IMR-90 (cell line): ENCODE results near the gene DSG1. TPM values are rescaled to one million over a fixed set of nuclear protein-coding genes. Genes with fewer than 3 reads are reported as not detected.

Experiments used
- ATAC-seq: fragments of 200-7000 bp; cut with Tn5 transposase; 2 replicates; pipeline ENCODE4 v1.9.1; 2020; ENCODE audit warnings: low read depth, mild to moderate bottlenecking, moderate library complexity
- BruUV-seq: library from RNA; stranded (reverse); fragments of 400-500 nt; replicated peaks from 2 replicates; lab custom pipeline; 2021; lab: Mats Ljungman, UMichigan
- CTCF ChIA-PET: fragments of 300-600 bp; formaldehyde crosslinking; extraction: SDS; loops from one replicate; lab custom pipeline; 2021; ENCODE audit warnings: antibody characterized with exemption; lab: Yijun Ruan, JAX
- POLR2A ChIA-PET: fragments of 300-600 bp; sonication (Branson Sonifier 250); formaldehyde crosslinking; loops from one replicate; lab custom pipeline; 2022; ENCODE audit warnings: antibody characterized with exemption; ENCODE audit not compliant: unreplicated experiment; lab: Charles Lee
- DNase-seq: peaks from one replicate; pipeline ENCODE4 v3.0.0; 2013
- H2AFZ ChIP-seq: replicated peaks from 2 replicates; pipeline ENCODE3; 2013; ENCODE audit warnings: low read length, mild to moderate bottlenecking; ENCODE audit not compliant: poor library complexity
- H2AK5ac ChIP-seq: 2 replicates; pipeline ENCODE4 v1.6.1; 2013; ENCODE audit warnings: low read depth, low read length, inconsistent platforms
- H2AK9ac ChIP-seq: replicated peaks from 2 replicates; pipeline ENCODE3; 2013; ENCODE audit warnings: mild to moderate bottlenecking, low read depth, low read length, moderate library complexity; ENCODE audit not compliant: poor library complexity
- H2BK120ac ChIP-seq: 2 replicates; pipeline ENCODE4 v1.6.1; 2013; ENCODE audit warnings: low read depth, low read length, inconsistent platforms
- H2BK15ac ChIP-seq: 3 replicates; pipeline ENCODE4 v1.6.1; 2013; ENCODE audit warnings: low read depth, low read length, inconsistent platforms
- H2BK20ac ChIP-seq: 2 replicates; pipeline ENCODE4 v1.6.1; 2013; ENCODE audit warnings: low read depth, mild to moderate bottlenecking, inconsistent platforms, low read length, moderate library complexity
- H2BK5ac ChIP-seq: 2 replicates; pipeline ENCODE4 v1.6.1; 2013; ENCODE audit warnings: mild to moderate bottlenecking, low read depth, low read length, inconsistent platforms; ENCODE audit not compliant: poor library complexity, severe bottlenecking
- H3K14ac ChIP-seq: replicated peaks from 2 replicates; pipeline ENCODE4 v1.6.1; 2013; ENCODE audit warnings: low read depth, low read length, inconsistent platforms
- H3K18ac ChIP-seq: 2 replicates; pipeline ENCODE4 v1.6.1; 2013; ENCODE audit warnings: low read depth, low read length, control low read depth
- H3K23ac ChIP-seq: 2 replicates; pipeline ENCODE4 v1.6.1; 2013; ENCODE audit warnings: low read depth, low read length, inconsistent platforms
- H3K27ac ChIP-seq: 2 replicates; pipeline ENCODE4 v1.5.1; 2013; ENCODE audit warnings: mild to moderate bottlenecking, control low read depth, low read length; ENCODE audit not compliant: insufficient read depth
- H3K27me3 ChIP-seq: 2 replicates; pipeline ENCODE4 v1.6.1; 2013; ENCODE audit warnings: low read length; ENCODE audit not compliant: control insufficient read depth, insufficient read depth
- H3K36me3 ChIP-seq: 2 replicates; pipeline ENCODE4 v1.6.1; 2013; ENCODE audit warnings: low read length, mixed read lengths; ENCODE audit not compliant: control insufficient read depth, insufficient read depth
- H3K4ac ChIP-seq: 2 replicates; pipeline ENCODE4 v1.6.1; 2013; ENCODE audit warnings: low read depth, low read length, inconsistent platforms
- H3K4me1 ChIP-seq: 2 replicates; pipeline ENCODE4 v1.6.1; 2013; ENCODE audit warnings: low read length, mixed read lengths; ENCODE audit not compliant: control insufficient read depth, insufficient read depth
- H3K4me2 ChIP-seq: 2 replicates; pipeline ENCODE4 v1.6.1; 2013; ENCODE audit warnings: low read depth, mild to moderate bottlenecking, control low read depth, low read length, moderate library complexity
- H3K4me3 ChIP-seq: 2 replicates; pipeline ENCODE4 v1.5.1; 2013; ENCODE audit warnings: low read depth, mild to moderate bottlenecking, control low read depth, low read length, moderate library complexity; ENCODE audit not compliant: insufficient read depth
- H3K56ac ChIP-seq: 2 replicates; pipeline ENCODE4 v1.6.1; 2013; ENCODE audit warnings: low read length, inconsistent platforms; ENCODE audit not compliant: insufficient read depth; ENCODE audit errors: extremely low read depth
- H3K79me1 ChIP-seq, 2 experiments: 2 replicates each; pipeline ENCODE4 v1.6.1; 2013; ENCODE audit warnings: low read length in 2 of 2, inconsistent platforms in 1 of 2, low read depth in 1 of 2
- H3K9ac ChIP-seq: 2 replicates; pipeline ENCODE4 v1.6.1; 2013; ENCODE audit warnings: low read depth, low read length, control low read depth
- H3K9me1 ChIP-seq: 2 replicates; pipeline ENCODE4 v1.6.1; 2013; ENCODE audit warnings: low read length, inconsistent platforms; ENCODE audit not compliant: insufficient read depth
- H3K9me3 ChIP-seq: 2 replicates; pipeline ENCODE4 v1.6.1; 2013; ENCODE audit warnings: low read length; ENCODE audit not compliant: control insufficient read depth, insufficient read depth
- H4K20me1 ChIP-seq: 2 replicates; pipeline ENCODE4 v1.6.1; 2013; ENCODE audit warnings: low read length, inconsistent platforms; ENCODE audit not compliant: insufficient read depth
- H4K5ac ChIP-seq: 2 replicates; pipeline ENCODE4 v1.6.1; 2013; ENCODE audit warnings: mild to moderate bottlenecking, low read depth, low read length, control low read depth
- H4K8ac ChIP-seq, 2 experiments: 2 replicates each; pipeline ENCODE4 v1.6.1; 2013; ENCODE audit warnings: low read depth in 2 of 2, low read length in 2 of 2, control low read depth in 1 of 2, inconsistent platforms in 1 of 2
- H4K91ac ChIP-seq: 2 replicates; pipeline ENCODE4 v1.6.1; 2013; ENCODE audit warnings: low read depth, low read length, inconsistent platforms; ENCODE audit not compliant: insufficient read depth
- CHD1 ChIP-seq: IDR thresholded peaks from 2 replicates; pipeline ENCODE4 v1.6.1; 2012; ENCODE audit warnings: low read depth, low read length, improper control_type of control experiment
- CTCF ChIP-seq: conservative IDR thresholded peaks from 2 replicates; pipeline ENCODE4 v1.5.1; 2012; ENCODE audit warnings: mild to moderate bottlenecking, low read depth, low read length, improper control_type of control experiment
- ELK1 ChIP-seq: fragments of 150-350 bp; IDR thresholded peaks from 2 replicates; pipeline ENCODE4 v1.6.1; 2016; ENCODE audit warnings: low read depth, mild to moderate bottlenecking, low read length, moderate library complexity, borderline replicate concordance
- MAFK ChIP-seq: IDR thresholded peaks from 2 replicates; pipeline ENCODE4 v1.6.1; 2012; ENCODE audit warnings: low read depth, low read length, improper control_type of control experiment
- NFE2L2 ChIP-seq: fragments of 150-350 bp; IDR thresholded peaks from 2 replicates; pipeline ENCODE4 v1.6.1; 2016; ENCODE audit warnings: low read depth, mild to moderate bottlenecking, low read length
- POLR2A ChIP-seq: IDR thresholded peaks from 2 replicates; pipeline ENCODE4 v1.6.1; 2012; ENCODE audit warnings: mild to moderate bottlenecking, low read depth, low read length
- RCOR1 ChIP-seq: IDR thresholded peaks from 2 replicates; pipeline ENCODE4 v1.6.1; 2012; ENCODE audit warnings: mild to moderate bottlenecking, low read length, improper control_type of control experiment; ENCODE audit not compliant: insufficient replicate concordance
- WGBS, 2 experiments: methylation state at CpG; one replicate each; pipeline versions ENCODE4 v1.1.5 to v1.1.7; 2013; ENCODE audit warnings: missing lambda C conversion rate in 2 of 2; ENCODE audit not compliant: insufficient read length in 1 of 2; ENCODE audit errors: extremely low coverage in 2 of 2; 5-methylcytosine and 5-hydroxymethylcytosine counted together
- dilution Hi-C: fragments of 300-500 bp; cut with HindIII; formaldehyde crosslinking; loops from one replicate; pipeline ENCODE4 v1.14.3; 2018; ENCODE audit warnings: low sequenced_read_pairs; ENCODE audit not compliant: unreplicated experiment
- in situ Hi-C: fragments of 300-500 bp; cut with MboI; formaldehyde crosslinking; loops from 3 replicates; pipeline ENCODE4 v1.14.3; 2019; ENCODE audit warnings: low sequenced_read_pairs, inconsistent platforms, mixed read lengths
- intact Hi-C: fragments of 100-400 bp; cut with micrococcal nuclease; formaldehyde crosslinking; loops from 2 replicates; pipeline ENCODE4 v1.10.0; 2022
- polyA plus RNA-seq, 3 experiments: library from polyadenylated mRNA; depleted of rRNA; stranded (reverse); fragments of >200 nt; gene quantifications; 2 replicates each; pipeline ENCODE4 v1.2.3, GENCODE V29; 2012; ENCODE audit warnings: low replicate concordance in 1 of 3
- total RNA-seq: library from RNA; depleted of rRNA; stranded (reverse); fragments of >200 nt; gene quantifications from 2 replicates; pipeline ENCODE4 v1.2.3, GENCODE V29; 2012

DSG1 gene
- total and polyA plus RNA-seq, 2 of the 4 experiments (the other 2 are of a cell fraction), result not detected

GRCh38 chr18:31393286-31393685 lies 75.3 kb downstream of the DSG1 start:
- no peak overlapping the region for H3K14ac ChIP-seq
- H4K20me1 ChIP-seq, result no peaks in the 10 kb centered on the region
- ATAC-seq, result no peak
- H2BK20ac ChIP-seq, result no peak overlapping the region
- no peaks in the 10 kb centered on the region for H3K79me1 ChIP-seq
- TF ChIP-seq POLR2A (no peak), MAFK (no peak), RCOR1 (no peak), ELK1 (no peak), NFE2L2 (no peak), CTCF (no peak), CHD1 (no peak)
- no peak overlapping the region for H3K23ac ChIP-seq
- H3K18ac ChIP-seq, result no peak overlapping the region
- in situ Hi-C loops (no loop called here), dilution Hi-C loops (no loop called here), intact Hi-C loops (no loop called here)
- no peaks in the 10 kb centered on the region for H3K9me1 ChIP-seq
- H3K27ac ChIP-seq, result no peak overlapping the region
- H3K9ac ChIP-seq, result no peak overlapping the region
- no peak overlapping the region for H3K4ac ChIP-seq
- no peaks in the 10 kb centered on the region for H3K4me1 ChIP-seq
- no peak overlapping the region for H3K56ac ChIP-seq
- H2AK9ac ChIP-seq, result no peak overlapping the region
- H3K36me3 ChIP-seq, result no peaks in the 10 kb centered on the region
- H2AK5ac ChIP-seq, result no peak overlapping the region
- no CpG with 5 or more reads among the region's 3 CpGs for WGBS, 2 experiments
- H3K4me2 ChIP-seq, result no peak overlapping the region
- no peak overlapping the region for H3K4me3 ChIP-seq
- no peaks in the 10 kb centered on the region for H3K27me3 ChIP-seq
- BruUV-seq, result no TSS peak
- CTCF ChIA-PET, result no interaction called here
- no peak overlapping the region for H2BK15ac ChIP-seq
- no peak overlapping the region for H2BK120ac ChIP-seq
- no peak overlapping the region for H4K91ac ChIP-seq
- POLR2A ChIA-PET, result no interaction called here
- H4K5ac ChIP-seq, result no peak overlapping the region
- H4K8ac ChIP-seq, result no peak overlapping the region
- H2BK5ac ChIP-seq, result no peak overlapping the region
- DNase-seq, result no peak
- H3K9me3 ChIP-seq, result no peaks in the 10 kb centered on the region
- H2AFZ ChIP-seq, result no peak overlapping the region
